ENCODE data around the gene TRIO.

- TF ChIP-seq EZH2 (IDR thresholded peaks at IDR 0.05), result no peak
- no peak for TF ChIP-seq CTCF (IDR thresholded peaks at IDR 0.05 in 2 of 3, conservative IDR thresholded peaks at IDR 0.05 in 1 of 3; ENCODE audit: borderline replicate concordance in 1 of 3, insufficient read depth in 1 of 3, low read depth in 2 of 3, low read length in 2 of 3)
- no peak for TF ChIP-seq POLR2A (IDR thresholded peaks at IDR 0.05; ENCODE audit: borderline replicate concordance, extremely low read depth, insufficient read depth, insufficient read length)
Measured at GRCh38 chr5:14450742-14451141, 307.6 kb downstream of the TRIO start.

Measured in HCT116 (cell line).